B cell (primary cell): ENCODE data around the gene JUP. TPM values are rescaled to one million over a fixed set of nuclear protein-coding genes. Genes with fewer than 3 reads are reported as not detected.

ENCODE experiments used
- ATAC-seq: fragments of 200-7000 bp; cut with Tn5 transposase; one replicate; pipeline ENCODE4 v1.10.0; 2021; ENCODE audit warnings: low read depth, mild to moderate bottlenecking, moderate number of reproducible peaks, moderate library complexity
- CTCF ChIA-PET: fragments of 350-600 bp; sonication (Branson Sonifier 250); formaldehyde crosslinking; loops from one replicate; lab custom pipeline; 2021; ENCODE audit warnings: antibody characterized with exemption, inconsistent platforms; lab: Charles Lee
- POLR2A ChIA-PET: fragments of 350-600 bp; sonication (Branson Sonifier 250); formaldehyde crosslinking; loops from one replicate; lab custom pipeline; 2021; ENCODE audit warnings: antibody characterized with exemption; lab: Charles Lee
- DNase-seq: peaks from one replicate; pipeline ENCODE4 v3.0.0; 2013
- H2AFZ ChIP-seq: 2 replicates; pipeline ENCODE4 v1.6.1; 2012; ENCODE audit warnings: mild to moderate bottlenecking, low read depth, low read length; ENCODE audit not compliant: insufficient read depth, poor library complexity, severe bottlenecking
- H3K27ac ChIP-seq, 2 donors: 1 replicate in 1 of 2; 2 replicates in 1 of 2; pipeline ENCODE4 v1.5.1; 2012 to 2013; ENCODE audit warnings: low read length in 2 of 2, mild to moderate bottlenecking in 2 of 2, moderate library complexity in 1 of 2
- H3K27me3 ChIP-seq, 4 experiments: fragments of 200-600 bp in 1 of 4; sonication (generic) in 1 of 4; replicated peaks in 1 of 4; 1 replicate in 2 of 4; 2 replicates in 2 of 4; pipeline versions ENCODE4 v1.6.1 to v1.7.0; 2013 to 2016; ENCODE audit warnings: low read length in 3 of 4, mild to moderate bottlenecking in 2 of 4, mixed read lengths in 1 of 4, moderate library complexity in 1 of 4; ENCODE audit not compliant: insufficient read depth in 4 of 4, control insufficient read depth in 3 of 4; ENCODE audit errors: control extremely low read depth in 1 of 4
- H3K36me3 ChIP-seq, 2 experiments: replicated peaks in 1 of 2; 1 replicate in 1 of 2; 2 replicates in 1 of 2; pipeline versions ENCODE4 v1.6.1 to v1.7.1; 2013; ENCODE audit warnings: low read length in 1 of 2; ENCODE audit not compliant: insufficient read depth in 2 of 2, control insufficient read depth in 1 of 2; ENCODE audit errors: control extremely low read depth in 1 of 2, extremely low read depth in 1 of 2
- H3K4me1 ChIP-seq, 2 donors: fragments of 200-600 bp in 1 of 2; sonication (generic) in 1 of 2; 1 replicate in 1 of 2; 2 replicates in 1 of 2; pipeline versions ENCODE4 v1.5.1 to v1.6.1; 2013 to 2017; ENCODE audit warnings: low read length in 2 of 2; ENCODE audit not compliant: control insufficient read depth in 2 of 2, insufficient read depth in 2 of 2
- H3K4me2 ChIP-seq: replicated peaks from 2 replicates; pipeline ENCODE3; 2012; ENCODE audit warnings: mild to moderate bottlenecking, low read depth, low read length; ENCODE audit not compliant: poor library complexity, severe bottlenecking
- H3K4me3 ChIP-seq, 5 experiments: fragments of 200-600 bp in 1 of 5; sonication (generic) in 1 of 5; 1 replicate in 3 of 5; 2 replicates in 2 of 5; pipeline versions ENCODE4 v1.5.1 to v1.7.0; 2011 to 2016; ENCODE audit warnings: low read length in 4 of 5, mild to moderate bottlenecking in 4 of 5, low read depth in 2 of 5, control low read depth in 1 of 5, moderate library complexity in 1 of 5; ENCODE audit not compliant: insufficient read depth in 1 of 5; ENCODE audit errors: control extremely low read depth in 1 of 5, extremely low read depth in 1 of 5
- H3K79me2 ChIP-seq: fragments of 200-600 bp; sonication (generic); one replicate; pipeline ENCODE4 v1.6.0; 2016; ENCODE audit warnings: low read length; ENCODE audit not compliant: control insufficient read depth, insufficient read depth
- H3K9ac ChIP-seq: fragments of 200-600 bp; sonication (generic); 2 replicates; pipeline ENCODE4 v1.6.1; 2017; ENCODE audit warnings: mild to moderate bottlenecking, low read length, moderate library complexity
- H3K9me3 ChIP-seq, 3 donors: one replicate each; pipeline versions ENCODE4 v1.6.1 to v1.7.1; 2013; ENCODE audit warnings: low read length in 2 of 3; ENCODE audit not compliant: control insufficient read depth in 2 of 3, insufficient read depth in 1 of 3; ENCODE audit errors: control extremely low read depth in 1 of 3
- H4K20me1 ChIP-seq: 2 replicates; pipeline ENCODE4 v1.6.0; 2012; ENCODE audit warnings: mild to moderate bottlenecking, low read length; ENCODE audit not compliant: insufficient read depth, control insufficient read depth, poor library complexity, severe bottlenecking
- H3K27ac Mint-ChIP-seq: one replicate; pipeline ENCODE4 v1.8.0; 2021; ENCODE audit warnings: mixed read lengths
- H3K27me3 Mint-ChIP-seq: one replicate; pipeline ENCODE4 v1.8.0; 2021; ENCODE audit warnings: mixed read lengths
- H3K4me1 Mint-ChIP-seq: one replicate; pipeline ENCODE4 v1.8.0; 2021; ENCODE audit warnings: mixed read lengths
- H3K4me3 Mint-ChIP-seq: one replicate; pipeline ENCODE4 v1.8.0; 2021; ENCODE audit warnings: mixed read lengths
- H3K9me3 Mint-ChIP-seq: one replicate; pipeline ENCODE4 v1.8.0; 2022; ENCODE audit warnings: mixed read lengths; ENCODE audit not compliant: insufficient read depth
- CTCF ChIP-seq: fragments of 200-600 bp; IDR thresholded peaks from one replicate; pipeline ENCODE4 v1.8.0; 2022; ENCODE audit warnings: antibody characterized with exemption, mild to moderate bottlenecking
- EZH2 ChIP-seq: IDR thresholded peaks from 2 replicates; pipeline ENCODE4 v1.6.1; 2012; ENCODE audit warnings: borderline replicate concordance, low read depth, mild to moderate bottlenecking, moderate library complexity, low read length; ENCODE audit not compliant: insufficient read depth, poor library complexity, severe bottlenecking
- WGBS: methylation state at CpG from one replicate; pipeline ENCODE4 v1.1.5; 2013; ENCODE audit warnings: missing lambda C conversion rate; ENCODE audit not compliant: insufficient coverage; 5-methylcytosine and 5-hydroxymethylcytosine counted together
- intact Hi-C: fragments of 100-400 bp; cut with micrococcal nuclease; formaldehyde crosslinking; loops from one replicate; pipeline ENCODE4 v1.10.0; 2022
- polyA plus RNA-seq: library from polyadenylated mRNA; depleted of rRNA; stranded (reverse); fragments of >200 nt; gene quantifications from 2 replicates; pipeline ENCODE4 v1.2.3, GENCODE V29; 2012
- total RNA-seq, 2 donors: library from RNA; stranded (reverse); fragments of 120-200 nt in 1 of 2; gene quantifications; 1 replicate in 1 of 2; 2 replicates in 1 of 2; pipeline versions ENCODE4 v1.2.3 to v1.2.4, GENCODE V29; 2013 to 2022

JUP gene
- total and polyA plus RNA-seq, 2 donors (not counting 1 experiment from before 2014, with no cell fraction given), result 62.9 to 63.3 TPM

GRCh38 chr17:41801374-41802271 lies 15.1 kb upstream of the JUP start:
- TF ChIP-seq EZH2, result no peak
- peak; percentile 99 for TF ChIP-seq CTCF
- WGBS, result 25% methylated on average over 8 of the region's 14 CpGs
- Histone ChIP-seq H3K4me2 (peak overlapping the region; percentile 24), H2AFZ (peak overlapping the region; percentile 5), H3K9ac (no peak overlapping the region), H3K27me3 (no peaks in the 10 kb centered on the region), H3K36me3 (no peaks in the 10 kb centered on the region), H3K9me3 (no peaks in the 10 kb centered on the region), H3K79me2 (no peaks in the 10 kb centered on the region), H3K4me3 (no peak overlapping the region), H3K27ac (no peak overlapping the region), H3K4me1 (peaks cover 7 to 22% of the 10 kb centered on the region in 2 donors), H4K20me1 (no peaks in the 10 kb centered on the region)
- CTCF ChIA-PET, result interaction anchor here (0.7 to 9.3 kb wide), 23 partner anchors 8 to 1381 kb away, joined by 3 to 100 read pairs (median 3); partner anchors contain the start of genes FKBP10, HAP1, JUP and KLHL11
- intact Hi-C loops, result loop anchor here (1.0 kb wide), 4 partner anchors 10 to 84 kb away; partner anchors contain the start of genes JUP and P3H4
- Mint-ChIP-seq H3K27ac (peak overlapping the region; percentile 5), H3K4me3 (no peak overlapping the region), H3K9me3 (no peaks in the 10 kb centered on the region), H3K27me3 (no peaks in the 10 kb centered on the region), H3K4me1 (peaks cover 16% of the 10 kb centered on the region)
- peak; percentile 86 for ATAC-seq
- POLR2A ChIA-PET, result no interaction called here
- DNase-seq, result peak; percentile 84
